Gastroesophageal sphincter (tissue), 4 donors: ENCODE data around the gene ARHGAP30. TPM values are rescaled to one million over a fixed set of nuclear protein-coding genes. Genes with fewer than 3 reads are reported as not detected.

Experiments used
- ATAC-seq: fragments of 150-250 bp; one replicate; pipeline ENCODE4 v1.9.1; 2016; ENCODE audit warnings: mild to moderate bottlenecking, moderate library complexity
- H3K27ac ChIP-seq, 4 donors: fragments of 200-600 bp; sonication (generic) in 3 of 4; 1 replicate in 3 of 4; 2 replicates in 1 of 4; pipeline ENCODE4 v1.5.1; 2016 to 2019
- H3K27me3 ChIP-seq: fragments of 200-600 bp; sonication (generic); one replicate; pipeline ENCODE4 v1.5.1; 2019
- H3K36me3 ChIP-seq, 2 donors: fragments of 200-600 bp; sonication (generic); one replicate each; pipeline ENCODE4 v1.5.1; 2019; ENCODE audit warnings: control low read depth in 1 of 2
- H3K4me1 ChIP-seq, 3 donors: fragments of 200-600 bp; sonication (generic); 1 replicate in 2 of 3; 2 replicates in 1 of 3; pipeline ENCODE4 v1.5.1; 2016 to 2019; ENCODE audit warnings: control low read depth in 2 of 3
- H3K4me3 ChIP-seq, 2 donors: fragments of 200-600 bp; sonication (generic); one replicate each; pipeline ENCODE4 v1.5.1; 2019; ENCODE audit warnings: mild to moderate bottlenecking in 1 of 2, moderate library complexity in 1 of 2
- H3K9me3 ChIP-seq, 3 donors: fragments of 200-600 bp; sonication (generic); one replicate each; pipeline ENCODE4 v1.5.1; 2017 to 2019; ENCODE audit warnings: control low read depth in 2 of 3
- EP300 ChIP-seq: sonication (generic); formaldehyde crosslinking; IDR thresholded peaks from one replicate; pipeline ENCODE4 v1.6.1; 2017; ENCODE audit warnings: antibody characterized with exemption, mild to moderate bottlenecking
- POLR2A ChIP-seq, 2 donors: fragments of 450-650 bp; IDR thresholded peaks; one replicate each; pipeline ENCODE4 v1.6.1; 2017; ENCODE audit warnings: antibody characterized with exemption in 2 of 2, mild to moderate bottlenecking in 2 of 2, moderate library complexity in 1 of 2
- POLR2AphosphoS5 ChIP-seq: sonication (generic); formaldehyde crosslinking; IDR thresholded peaks from one replicate; pipeline ENCODE4 v1.6.1; 2017; ENCODE audit warnings: antibody characterized with exemption
- WGBS, 2 donors: methylation state at CpG; one replicate each; pipeline ENCODE4 v1.1.5; 2018; ENCODE audit warnings: low coverage in 1 of 2; 5-methylcytosine and 5-hydroxymethylcytosine counted together
- total RNA-seq, 4 donors: library from RNA; depleted of rRNA; stranded (reverse); fragments of >200 nt; gene quantifications; one replicate each; pipeline ENCODE4 v1.1.0, GENCODE V29; 2016
- TF ChIP-seq, protein P1 (sequence below), 4 experiments: fragments of 200-600 bp in 2 of 4; fragments of 450-650 bp in 2 of 4; sonication (generic) in 1 of 4; IDR thresholded peaks; one replicate each; pipeline ENCODE4 v1.5.1; 2017 to 2019; ENCODE audit warnings: antibody characterized with exemption in 4 of 4, mild to moderate bottlenecking in 2 of 4, moderate library complexity in 2 of 4

ARHGAP30 gene
- total RNA-seq, 4 donors from 2014 or later = 1.9 to 11.6 (median 4.4) TPM

DNA sequence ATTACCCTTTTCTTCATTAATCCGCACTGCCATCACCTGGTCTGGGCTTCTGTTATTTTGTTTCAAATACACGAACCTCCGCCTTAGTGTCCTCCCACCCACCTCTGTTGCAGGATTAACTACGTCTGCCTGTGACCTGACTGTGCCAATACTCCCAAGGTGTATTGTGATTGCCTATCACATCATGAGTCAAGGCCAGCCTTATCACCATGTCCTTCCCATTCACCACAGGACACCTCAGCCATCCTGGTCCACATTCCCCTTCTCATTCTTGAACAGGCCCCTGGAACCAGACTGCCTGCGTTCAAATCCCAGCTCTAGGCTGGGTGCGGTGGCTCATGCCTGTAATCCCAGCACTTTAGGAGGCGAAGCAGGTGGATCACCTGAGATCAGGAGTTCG lies 63.1 kb downstream of the ARHGAP30 start:
- 87 to 95% methylated on average over 4 of the region's 8 CpGs for WGBS, 2 donors
- no peak for ATAC-seq

DNA sequence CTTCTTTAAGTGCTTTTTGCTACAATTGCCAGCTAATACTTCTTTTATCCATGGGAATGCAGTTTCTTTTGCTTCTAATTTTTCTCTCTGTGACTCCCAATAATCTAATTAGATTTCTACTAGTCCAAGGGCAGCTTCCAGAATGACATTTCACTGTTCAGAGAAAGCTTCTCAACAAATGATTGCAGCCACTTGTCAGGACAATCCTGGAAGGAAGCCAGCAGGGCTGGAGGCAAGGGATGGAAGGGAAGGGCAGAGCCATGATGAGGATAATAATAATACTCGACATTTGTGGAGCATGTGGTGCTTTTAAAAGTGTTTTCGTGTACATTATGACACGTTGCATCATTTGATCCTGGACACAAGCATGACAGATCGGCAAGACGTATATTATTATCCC lies 68.2 kb downstream of the ARHGAP30 start:
- Histone ChIP-seq H3K9me3 (no peaks in the 10 kb centered on the region), H3K27ac (no peak overlapping the region), H3K4me3 (no peak overlapping the region), H3K4me1 (no peaks in the 10 kb centered on the region), H3K36me3 (peaks cover 0 to 32% of the 10 kb centered on the region in 2 donors), H3K27me3 (no peaks in the 10 kb centered on the region)
- ATAC-seq = no peak
- TF ChIP-seq, protein P1, sequence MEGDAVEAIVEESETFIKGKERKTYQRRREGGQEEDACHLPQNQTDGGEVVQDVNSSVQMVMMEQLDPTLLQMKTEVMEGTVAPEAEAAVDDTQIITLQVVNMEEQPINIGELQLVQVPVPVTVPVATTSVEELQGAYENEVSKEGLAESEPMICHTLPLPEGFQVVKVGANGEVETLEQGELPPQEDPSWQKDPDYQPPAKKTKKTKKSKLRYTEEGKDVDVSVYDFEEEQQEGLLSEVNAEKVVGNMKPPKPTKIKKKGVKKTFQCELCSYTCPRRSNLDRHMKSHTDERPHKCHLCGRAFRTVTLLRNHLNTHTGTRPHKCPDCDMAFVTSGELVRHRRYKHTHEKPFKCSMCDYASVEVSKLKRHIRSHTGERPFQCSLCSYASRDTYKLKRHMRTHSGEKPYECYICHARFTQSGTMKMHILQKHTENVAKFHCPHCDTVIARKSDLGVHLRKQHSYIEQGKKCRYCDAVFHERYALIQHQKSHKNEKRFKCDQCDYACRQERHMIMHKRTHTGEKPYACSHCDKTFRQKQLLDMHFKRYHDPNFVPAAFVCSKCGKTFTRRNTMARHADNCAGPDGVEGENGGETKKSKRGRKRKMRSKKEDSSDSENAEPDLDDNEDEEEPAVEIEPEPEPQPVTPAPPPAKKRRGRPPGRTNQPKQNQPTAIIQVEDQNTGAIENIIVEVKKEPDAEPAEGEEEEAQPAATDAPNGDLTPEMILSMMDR (IDR thresholded peaks at IDR 0.05) = no peak
- TF ChIP-seq POLR2A (IDR thresholded peaks at IDR 0.05) (no peak), EP300 (no peak), POLR2AphosphoS5 (no peak)
- WGBS, 2 donors = 20 to 39% methylated on average over 3 to 5 of the region's 5 CpGs

More for the DNA sequence above, 63.1 kb downstream of the ARHGAP30 start:
- TF ChIP-seq, protein P1 (IDR thresholded peaks at IDR 0.05) = no peak
- no peak for TF ChIP-seq EP300
- TF ChIP-seq POLR2AphosphoS5 = no peak
- no peak for TF ChIP-seq POLR2A (IDR thresholded peaks at IDR 0.05)
- H3K9me3 ChIP-seq = no peaks in the 10 kb centered on the region
- no peak overlapping the region for H3K4me3 ChIP-seq
- H3K27me3 ChIP-seq = no peaks in the 10 kb centered on the region
- H3K36me3 ChIP-seq = no peaks in the 10 kb centered on the region
- no peak overlapping the region for H3K27ac ChIP-seq
- H3K4me1 ChIP-seq = no peaks in the 10 kb centered on the region

DNA sequence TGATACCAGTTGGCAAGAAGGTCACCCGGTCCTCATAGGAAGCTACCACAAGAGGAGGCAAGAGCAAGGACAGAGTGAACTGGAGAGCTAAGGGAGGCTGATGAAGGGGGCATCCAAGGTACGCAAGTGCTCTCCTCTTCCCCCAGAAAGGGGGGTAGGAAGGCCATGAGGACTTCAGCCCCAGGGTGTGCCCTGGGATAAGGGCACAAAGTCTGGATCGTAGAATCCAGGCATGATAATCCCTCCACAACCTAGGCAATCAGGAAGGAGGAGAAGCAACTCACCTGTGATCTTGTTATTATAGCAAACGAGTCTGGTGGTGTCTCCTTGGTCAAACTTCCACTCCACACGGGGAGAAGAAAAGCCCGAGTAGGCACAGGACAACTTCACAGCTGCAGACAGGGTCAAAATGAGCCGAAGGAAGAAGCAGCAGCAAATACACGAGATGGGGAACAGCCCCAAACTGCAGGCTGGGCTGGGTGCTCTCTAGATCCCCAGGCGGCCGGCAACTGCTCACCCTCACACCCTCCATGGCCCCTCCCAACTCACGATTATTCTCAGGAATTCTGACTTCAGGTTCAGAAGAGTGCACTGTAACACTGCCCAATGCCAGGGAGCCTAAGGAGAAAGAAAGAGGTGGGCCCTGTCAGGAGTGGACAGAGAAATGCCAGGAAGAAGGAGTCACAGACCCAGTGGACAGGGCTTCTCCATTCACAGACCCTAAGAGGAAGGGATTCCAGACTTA lies 68.8 kb downstream of the ARHGAP30 start:
- WGBS, 2 donors = 82 to 96% methylated on average over 4 of the region's 11 CpGs
- Histone ChIP-seq H3K27me3 (no peaks in the 10 kb centered on the region), H3K4me1 (no peaks in the 10 kb centered on the region), H3K9me3 (no peaks in the 10 kb centered on the region), H3K27ac (no peak overlapping the region), H3K36me3 (peaks cover 0 to 32% of the 10 kb centered on the region in 2 donors), H3K4me3 (no peak overlapping the region)
- TF ChIP-seq POLR2A (IDR thresholded peaks at IDR 0.05) (no peak), EP300 (no peak), POLR2AphosphoS5 (no peak)
- TF ChIP-seq, protein P1 (IDR thresholded peaks at IDR 0.05) = no peak
- ATAC-seq = no peak

DNA sequence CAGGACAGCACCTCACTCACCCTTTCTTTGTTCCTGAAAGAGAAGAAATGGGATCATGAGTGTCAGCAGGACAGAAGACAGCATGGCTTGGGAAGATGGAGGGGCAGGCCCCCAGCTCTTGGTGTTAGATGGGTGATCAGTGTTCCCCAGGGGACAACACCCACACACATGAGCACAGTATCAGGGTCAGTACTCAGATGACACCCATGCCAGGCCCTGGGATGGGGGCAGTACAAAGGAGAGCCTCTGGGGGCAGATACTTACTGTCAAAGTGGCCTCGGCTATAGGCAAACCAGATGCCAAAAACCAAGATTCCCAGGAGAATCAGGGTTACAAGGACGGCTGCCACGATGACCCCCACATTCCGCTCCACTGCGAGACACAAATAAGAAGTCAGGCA lies 70.3 kb downstream of the ARHGAP30 start:
- peaks cover 0 to 32% of the 10 kb centered on the region in 2 donors for H3K36me3 ChIP-seq
- TF ChIP-seq EP300 (no peak), POLR2AphosphoS5 (no peak), POLR2A (IDR thresholded peaks at IDR 0.05) (no peak)
- TF ChIP-seq, protein P1 (IDR thresholded peaks at IDR 0.05) = no peak
- no peak overlapping the region for H3K4me3 ChIP-seq
- no peaks in the 10 kb centered on the region for H3K27me3 ChIP-seq
- no peak for ATAC-seq
- H3K9me3 ChIP-seq = no peaks in the 10 kb centered on the region
- H3K4me1 ChIP-seq = no peaks in the 10 kb centered on the region
- WGBS, 2 donors = 85 to 93% methylated on average over 4 to 5 of the region's 5 CpGs
- no peak overlapping the region for H3K27ac ChIP-seq
